HepG2 (cell line): ENCODE results near the gene ZNF697.

Experiments used
- ETV6 ChIP-seq: sonication (generic); formaldehyde crosslinking; conservative IDR thresholded peaks from 2 replicates; pipeline ENCODE4 v1.4.0; 2020; ENCODE audit warnings: missing genetic modification reagents
- JUNB ChIP-seq: sonication (generic); formaldehyde crosslinking; IDR thresholded peaks from 2 replicates; pipeline ENCODE4 v1.8.0; 2022; ENCODE audit warnings: missing genetic modification reagents, mild to moderate bottlenecking, borderline replicate concordance
- NCOR1 ChIP-seq: fragments of 200-600 bp; sonication (generic); IDR thresholded peaks from 2 replicates; pipeline ENCODE4 v1.7.0; 2017; ENCODE audit warnings: antibody characterized with exemption, low read length, borderline replicate concordance
- TFAP4 ChIP-seq: sonication (generic); IDR thresholded peaks from 2 replicates; pipeline ENCODE4 v1.6.1; 2016; ENCODE audit warnings: low read depth, borderline replicate concordance
- TOE1 ChIP-seq: sonication (generic); formaldehyde crosslinking; IDR thresholded peaks from 2 replicates; pipeline ENCODE4 v1.4.0; 2020; ENCODE audit warnings: mild to moderate bottlenecking, missing genetic modification reagents
- ZFP36 ChIP-seq: fragments of 150-350 bp; IDR thresholded peaks from 2 replicates; pipeline ENCODE4 v1.6.1; 2018; ENCODE audit warnings: borderline replicate concordance, low read length, low read depth; ENCODE audit not compliant: partially characterized antibody
- ZNF12 ChIP-seq: sonication (generic); formaldehyde crosslinking; IDR thresholded peaks from 2 replicates; pipeline ENCODE4 v1.5.0; 2020; ENCODE audit warnings: missing genetic modification reagents
- ZNF264 ChIP-seq: sonication (generic); formaldehyde crosslinking; IDR thresholded peaks from 2 replicates; pipeline ENCODE4 v1.4.0; 2020; ENCODE audit warnings: missing genetic modification reagents
- ZNF44 ChIP-seq: sonication (generic); formaldehyde crosslinking; IDR thresholded peaks from 2 replicates; pipeline ENCODE4 v1.5.1; 2020; ENCODE audit warnings: mild to moderate bottlenecking, missing genetic modification reagents

DNA sequence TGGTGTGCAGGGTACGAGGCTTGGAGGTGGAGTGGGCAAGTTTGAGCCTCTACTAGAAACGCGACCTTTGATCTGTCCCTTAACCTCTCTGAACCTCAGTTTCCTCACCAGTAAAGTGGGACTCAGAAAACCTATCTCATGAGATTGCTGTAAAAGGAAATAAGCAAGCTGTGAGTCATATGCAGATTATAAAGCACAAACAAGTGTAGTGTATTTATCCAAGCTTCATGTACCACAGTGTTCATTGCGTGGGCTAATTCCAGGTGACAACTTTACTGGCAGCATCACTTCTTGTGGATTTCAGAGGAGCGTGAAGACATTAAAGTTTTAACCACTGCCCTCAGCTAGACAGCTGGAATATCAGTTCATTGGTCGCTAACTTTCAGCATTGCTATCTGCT, 44.4 kb downstream of the ZNF697 start:
- no peak for TF ChIP-seq ZNF12
- no peak for TF ChIP-seq NCOR1
- TF ChIP-seq ZNF44 (CRISPR knock-in tag), result no peak
- no peak for TF ChIP-seq JUNB (CRISPR knock-in tag)
- no peak for TF ChIP-seq ZNF264 (CRISPR knock-in tag)
- TF ChIP-seq TOE1 (CRISPR knock-in tag), result no peak
- TF ChIP-seq ETV6 (CRISPR knock-in tag), result no peak
- no peak for TF ChIP-seq ZFP36
- no peak for TF ChIP-seq TFAP4
